ENCODE data around the gene BATF2. TPM values are rescaled to one million over a fixed set of nuclear protein-coding genes. Genes with fewer than 3 reads are reported as not detected.
A peak's percentile ranks its signal among the peaks of the same experiment; 100 is the strongest.

BATF2 gene
- total and polyA plus RNA-seq, 9 of the 15 experiments (the other 6 are each of a cell fraction or from before 2014, with no cell fraction given) = 1.7 to 8.9 (median 6.4) TPM

- TF ChIP-seq MTA1 (IDR thresholded peaks at IDR 0.05; ENCODE audit: borderline replicate concordance) (0 out of 2 replicates have a peak, but pooled peaks have one; percentile 31), SMARCE1 (IDR thresholded peaks at IDR 0.05) (peak; percentile 38; the same call in 1 of the 2 replicates), SUPT5H (IDR thresholded peaks at IDR 0.05) (peak; percentile 36), RBM39 (optimal IDR thresholded peaks at IDR 0.05; ENCODE audit: low read depth, low read length) (peak; percentile 67), EHMT2 (IDR thresholded peaks at IDR 0.05) (0 out of 2 replicates have a peak, but pooled peaks have one; percentile 20), MYNN (IDR thresholded peaks at IDR 0.05) (no peak), MYNN (CRISPR knock-in tag; IDR thresholded peaks at IDR 0.05) (no peak), POLR2A (conservative IDR thresholded peaks at IDR 0.05) (peak; percentile 35; the same call in 1 of the 2 replicates), VEZF1 (CRISPR knock-in tag; IDR thresholded peaks at IDR 0.05) (peak; percentile 55), POLR2G (IDR thresholded peaks at IDR 0.05; ENCODE audit: low read depth, low read length) (no peak), ETV6 (IDR thresholded peaks at IDR 0.05; ENCODE audit: borderline replicate concordance in 1 of 2, low read depth in 2 of 2, low read length in 1 of 2) (peak in 1 of 2 experiments; percentile 86; a peak in 1 of 4 replicates), ETV6 (CRISPR knock-in tag; IDR thresholded peaks at IDR 0.05; ENCODE audit: borderline replicate concordance) (no peak), ZNF316 (IDR thresholded peaks at IDR 0.05) (peak; percentile 96), NFRKB (IDR thresholded peaks at IDR 0.05; ENCODE audit: low read depth) (0 out of 2 replicates have a peak, but pooled peaks have one; percentile 46), GABPA (tag; conservative IDR thresholded peaks at IDR 0.05; ENCODE audit: low read depth) (peak; percentile 81), ZNF592 (IDR thresholded peaks at IDR 0.05) (peak; percentile 66; the same call in 1 of the 2 replicates), SPI1 (IDR thresholded peaks at IDR 0.05; ENCODE audit: borderline replicate concordance, low read depth, low read length) (peak; percentile 61; the same call in 1 of the 2 replicates), FOS (IDR thresholded peaks at IDR 0.05; ENCODE audit: extremely low read depth, insufficient read length) (no peak), HDAC1 (IDR thresholded peaks at IDR 0.05) (peak in 1 of 2 experiments; percentile 42; a peak in 1 of 4 replicates), JUND (IDR thresholded peaks at IDR 0.05; ENCODE audit: borderline replicate concordance, low read depth, low read length) (0 out of 2 replicates have a peak, but pooled peaks have one; percentile 15), JUND (tag; IDR thresholded peaks at IDR 0.05; ENCODE audit: borderline replicate concordance, low read depth, low read length) (peak; percentile 20; the same call in 1 of the 3 replicates), MAZ (CRISPR knock-in tag; conservative IDR thresholded peaks at IDR 0.05 in 1 of 2, IDR thresholded peaks at IDR 0.05 in 1 of 2) (peak in 1 of 2 experiments; percentile 32; a peak in 1 of 4 replicates), ELF1 (tag; IDR thresholded peaks at IDR 0.05) (0 out of 2 replicates have a peak, but pooled peaks have one; percentile 43), MAFK (IDR thresholded peaks at IDR 0.05; ENCODE audit: low read length) (peak; percentile 70)
Measured at GRCh38 chr11:64990222-64990923, 6.4 kb downstream of the BATF2 start (continued).
